Brain microvascular endothelial cell (primary cell): ENCODE results near the gene TIGD1.

ENCODE experiments used
- DNase-seq: peaks from one replicate; pipeline ENCODE4 v3.0.0-alpha.2; 2020
- H3K27ac ChIP-seq: fragments of 250-450 bp; sonication (Bioruptor Pico); 2 replicates; pipeline ENCODE4 v1.5.1; 2020; ENCODE audit warnings: mild to moderate bottlenecking, moderate library complexity
- H3K27me3 ChIP-seq: fragments of 250-450 bp; sonication (Bioruptor Pico); replicated peaks from 2 replicates; pipeline ENCODE4 v1.5.1; 2020; ENCODE audit warnings: mild to moderate bottlenecking
- H3K36me3 ChIP-seq: fragments of 250-450 bp; sonication (Bioruptor Pico); replicated peaks from 2 replicates; pipeline ENCODE4 v1.5.1; 2020; ENCODE audit warnings: mild to moderate bottlenecking
- H3K4me3 ChIP-seq: 2 replicates; pipeline ENCODE4 v1.5.1; 2011; ENCODE audit warnings: low read depth, mild to moderate bottlenecking, control low read depth, low read length, moderate library complexity
- CTCF ChIP-seq: IDR thresholded peaks from 2 replicates; pipeline ENCODE4 v1.5.1; 2011; ENCODE audit warnings: low read depth, mild to moderate bottlenecking, moderate library complexity, low read length, control low read depth, inconsistent platforms; ENCODE audit errors: missing control alignments
- in situ Hi-C: cut with HindIII; loops from 2 replicates; pipeline ENCODE4 v1.10.0; 2017; ENCODE audit warnings: low sequenced_read_pairs, low pct_ligation_motif_present

The TIGD1 gene

GRCh38 chr2:232568161-232568560 is 17.8 kb upstream of the TIGD1 start:
- peak; percentile 76 for DNase-seq
- H3K27ac ChIP-seq, result peak overlapping the region; percentile 39
- in situ Hi-C loops, result no loop called here

GRCh38 chr2:232567721-232568120 is 17.4 kb upstream of the TIGD1 start:
- DNase-seq, result no peak
- Histone ChIP-seq H3K36me3 (peaks cover 73% of the 10 kb centered on the region), H3K4me3 (no peak overlapping the region), H3K27me3 (no peaks in the 10 kb centered on the region), H3K27ac (peak overlapping the region; percentile 39)
- no peak for TF ChIP-seq CTCF
- in situ Hi-C loops, result no loop called here

More at GRCh38 chr2:232568161-232568560, 17.8 kb upstream of the TIGD1 start:
- H3K4me3 ChIP-seq, result no peak overlapping the region
- no peak for TF ChIP-seq CTCF
- H3K27me3 ChIP-seq, result no peaks in the 10 kb centered on the region
- peaks cover 73% of the 10 kb centered on the region for H3K36me3 ChIP-seq

- no peak overlapping the region for H3K4me3 ChIP-seq
- H3K36me3 ChIP-seq, result peaks cover 68% of the 10 kb centered on the region
- no peak overlapping the region for H3K27ac ChIP-seq
- in situ Hi-C loops, result no loop called here
- H3K27me3 ChIP-seq, result no peaks in the 10 kb centered on the region
- DNase-seq, result no peak
- no peak for TF ChIP-seq CTCF
Measured at GRCh38 chr2:232563580-232563979, 13.2 kb upstream of the TIGD1 start.

- H3K27me3 ChIP-seq, result no peaks in the 10 kb centered on the region
- peaks cover 69% of the 10 kb centered on the region for H3K36me3 ChIP-seq
- in situ Hi-C loops, result no loop called here
- H3K4me3 ChIP-seq, result no peak overlapping the region
- H3K27ac ChIP-seq, result no peak overlapping the region
- no peak for DNase-seq
- no peak for TF ChIP-seq CTCF
Measured at GRCh38 chr2:232562515-232563151, 12.3 kb upstream of the TIGD1 start.

GRCh38 chr2:232556426-232556825 is 6.1 kb upstream of the TIGD1 start:
- no peak for DNase-seq
- in situ Hi-C loops, result no loop called here
- H3K27ac ChIP-seq, result no peak overlapping the region
- TF ChIP-seq CTCF, result no peak
- peaks cover 18% of the 10 kb centered on the region for H3K36me3 ChIP-seq
- no peaks in the 10 kb centered on the region for H3K27me3 ChIP-seq
- no peak overlapping the region for H3K4me3 ChIP-seq

GRCh38 chr2:232551776-232552175 is 1.4 kb upstream of the TIGD1 start:
- Histone ChIP-seq H3K27ac (no peak overlapping the region), H3K4me3 (peak overlapping the region; percentile 88)

More at GRCh38 chr2:232551776-232552175, 1.4 kb upstream of the TIGD1 start:
- in situ Hi-C loops, result no loop called here
- Histone ChIP-seq H3K36me3 (no peaks in the 10 kb centered on the region), H3K27me3 (no peaks in the 10 kb centered on the region)
- TF ChIP-seq CTCF, result no peak
- DNase-seq, result no peak
